Inflammatory macrophage (primary cell): ENCODE data around the gene ABI3BP.
A peak's percentile ranks its signal among the peaks of the same experiment; 100 is the strongest.

Source experiments
- DNase-seq, 2 donors: peaks; one replicate each; pipeline ENCODE4 v3.0.0-alpha.2; 2020 to 2022

Gene ABI3BP

DNA sequence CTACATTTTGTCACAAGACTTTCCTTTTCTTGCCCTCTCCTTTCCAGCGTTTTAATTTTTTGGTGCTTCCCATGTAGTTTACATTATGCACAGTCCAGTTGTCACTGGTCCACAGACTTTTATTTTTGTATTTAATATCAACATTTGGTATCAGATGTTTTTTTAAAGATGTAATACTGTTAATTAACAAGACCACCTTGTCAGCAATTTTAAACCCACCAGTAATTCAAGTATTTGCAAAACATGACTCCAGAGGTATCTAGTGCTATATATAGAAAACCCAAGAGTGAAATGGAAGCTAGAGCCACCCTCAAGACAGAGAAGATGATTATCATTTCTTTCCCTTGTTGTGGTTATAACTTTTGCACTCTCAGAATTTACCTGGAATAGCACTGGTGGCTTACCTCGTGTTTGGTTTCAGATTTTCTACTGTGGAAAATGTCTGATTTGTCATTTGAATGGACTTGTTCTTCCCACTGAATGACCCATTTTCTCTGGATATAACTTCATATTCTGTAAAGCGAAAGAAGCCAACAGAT is 227.7 kb downstream of the ABI3BP start:
- DNase-seq: no peak

DNA sequence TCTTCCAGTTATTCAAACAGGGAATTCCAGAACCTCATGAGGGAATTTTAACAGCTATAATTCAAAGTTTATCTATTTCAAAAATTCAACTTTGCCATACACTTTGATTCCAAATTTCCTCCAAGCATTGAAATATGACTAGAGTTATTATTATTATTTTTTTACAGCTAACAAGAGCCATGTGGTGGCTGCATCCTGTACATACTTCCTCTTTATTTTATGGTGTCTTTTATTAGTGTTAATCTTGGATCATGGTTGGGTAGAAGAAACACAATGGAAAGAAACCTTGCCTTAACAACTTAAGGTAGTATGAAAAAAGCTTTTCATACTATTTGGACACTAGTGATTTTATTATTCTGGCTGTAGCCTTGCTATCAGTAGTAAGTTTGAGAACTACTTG is 231.3 kb downstream of the ABI3BP start:
- DNase-seq: no peak

DNA sequence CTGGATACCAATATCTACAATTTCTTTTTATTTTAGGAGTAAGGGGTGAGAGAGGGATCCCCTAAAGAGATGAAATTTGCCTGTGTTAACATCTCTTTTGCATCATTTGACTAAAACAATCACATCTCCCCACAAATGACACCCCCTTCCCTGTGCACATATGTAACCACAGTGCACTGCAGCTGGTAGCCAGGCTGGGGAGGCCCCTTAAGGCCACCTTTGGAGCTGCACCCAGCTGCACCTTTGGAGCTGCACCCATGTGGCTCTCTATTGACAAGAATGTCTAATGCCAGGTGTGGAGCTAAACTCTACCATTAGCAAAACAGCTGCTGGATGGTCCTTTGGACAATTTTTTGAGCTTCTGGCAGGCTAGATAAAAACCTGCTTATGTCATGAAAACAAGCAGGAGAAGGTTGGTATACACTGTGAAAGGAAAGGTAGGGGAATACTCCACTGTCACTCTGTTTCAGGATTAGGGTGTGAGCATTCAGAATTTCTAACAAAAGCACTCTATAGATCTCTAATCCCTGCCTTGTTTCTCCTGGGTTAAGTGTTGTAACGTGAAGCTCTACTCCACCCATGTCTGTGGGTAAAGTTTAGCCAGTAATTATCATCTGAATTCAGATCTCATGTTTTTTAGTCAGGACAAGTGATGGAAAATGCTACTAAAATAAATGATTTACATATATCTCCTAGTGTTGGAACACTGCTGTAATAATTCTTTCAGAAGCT is 231.8 kb downstream of the ABI3BP start:
- no peak for DNase-seq

DNA sequence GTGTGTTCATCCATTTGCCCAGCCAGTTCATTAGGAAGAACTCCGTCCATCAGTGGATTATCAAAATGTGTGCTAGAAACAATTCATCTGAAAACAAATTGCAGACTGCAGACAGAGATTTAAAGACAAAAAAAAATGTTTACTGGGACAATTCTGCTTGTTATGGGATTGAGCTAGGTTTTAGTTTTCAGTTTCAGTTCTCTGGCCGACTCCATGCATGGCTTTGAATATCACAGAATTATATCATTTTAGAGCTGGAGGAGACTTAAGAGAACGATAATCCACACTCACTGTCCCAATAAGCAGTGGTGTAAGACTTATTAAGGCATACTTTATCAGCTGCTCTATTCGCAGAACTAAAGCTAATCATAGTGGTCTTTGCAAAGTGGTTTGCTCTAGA is 232.8 kb downstream of the ABI3BP start:
- no peak for DNase-seq

DNA sequence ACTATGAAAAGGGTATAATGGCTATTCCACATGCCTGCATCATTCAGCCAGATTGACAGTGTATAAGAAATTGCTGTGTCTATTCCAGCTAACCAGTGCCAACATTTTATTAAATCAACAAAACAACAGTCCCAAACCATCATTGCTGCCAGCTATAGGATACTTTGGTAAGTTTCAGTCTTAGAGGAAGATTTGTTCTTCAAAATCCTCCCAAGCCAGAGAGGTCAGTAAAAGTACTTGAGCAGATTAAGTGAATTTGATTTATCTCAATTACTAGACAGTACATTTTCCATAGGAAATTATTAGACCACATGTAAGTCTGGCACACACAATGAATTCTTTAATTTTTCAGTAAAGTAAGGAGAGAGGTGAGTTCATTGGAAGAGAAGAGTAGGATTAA is 233.3 kb downstream of the ABI3BP start:
- no peak for DNase-seq

DNA sequence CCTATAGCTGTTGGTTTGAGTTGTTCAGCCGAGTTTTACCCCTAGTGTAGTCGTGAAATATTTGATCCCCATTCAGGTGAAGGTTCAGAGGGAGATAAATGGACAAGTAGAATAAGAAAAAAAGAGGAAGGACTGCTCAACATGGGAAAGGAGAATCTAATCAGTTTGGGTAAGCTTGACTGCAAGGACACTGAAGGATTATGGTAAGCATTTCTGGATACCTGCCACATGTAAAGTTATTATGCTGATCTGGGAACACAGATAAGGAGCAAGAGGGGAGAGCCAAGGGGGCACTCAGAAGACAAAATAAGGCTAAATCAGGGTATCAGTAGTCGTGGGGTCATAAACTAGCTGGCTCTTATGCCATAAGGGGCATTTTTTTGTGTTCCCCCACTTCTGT is 234.1 kb downstream of the ABI3BP start:
- DNase-seq: no peak

DNA sequence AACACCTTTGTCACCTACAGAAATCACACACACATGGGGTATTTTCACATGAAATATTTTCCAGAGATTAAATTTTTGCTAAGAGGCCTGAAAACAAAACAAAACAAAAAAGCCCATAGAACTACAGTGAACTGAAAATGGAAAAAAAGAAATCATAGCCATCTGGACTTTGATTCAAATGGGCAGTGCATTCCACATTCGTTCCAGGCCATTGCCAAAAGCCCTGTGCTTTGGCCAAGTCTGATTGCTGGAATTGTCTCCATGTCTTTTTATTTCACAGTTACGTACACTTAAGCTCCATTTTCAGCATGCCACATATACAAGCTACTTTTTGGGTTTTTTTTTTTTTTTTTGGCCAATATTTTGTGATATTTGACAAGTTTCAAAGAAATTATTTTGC is 236.8 kb downstream of the ABI3BP start:
- DNase-seq: no peak

DNA sequence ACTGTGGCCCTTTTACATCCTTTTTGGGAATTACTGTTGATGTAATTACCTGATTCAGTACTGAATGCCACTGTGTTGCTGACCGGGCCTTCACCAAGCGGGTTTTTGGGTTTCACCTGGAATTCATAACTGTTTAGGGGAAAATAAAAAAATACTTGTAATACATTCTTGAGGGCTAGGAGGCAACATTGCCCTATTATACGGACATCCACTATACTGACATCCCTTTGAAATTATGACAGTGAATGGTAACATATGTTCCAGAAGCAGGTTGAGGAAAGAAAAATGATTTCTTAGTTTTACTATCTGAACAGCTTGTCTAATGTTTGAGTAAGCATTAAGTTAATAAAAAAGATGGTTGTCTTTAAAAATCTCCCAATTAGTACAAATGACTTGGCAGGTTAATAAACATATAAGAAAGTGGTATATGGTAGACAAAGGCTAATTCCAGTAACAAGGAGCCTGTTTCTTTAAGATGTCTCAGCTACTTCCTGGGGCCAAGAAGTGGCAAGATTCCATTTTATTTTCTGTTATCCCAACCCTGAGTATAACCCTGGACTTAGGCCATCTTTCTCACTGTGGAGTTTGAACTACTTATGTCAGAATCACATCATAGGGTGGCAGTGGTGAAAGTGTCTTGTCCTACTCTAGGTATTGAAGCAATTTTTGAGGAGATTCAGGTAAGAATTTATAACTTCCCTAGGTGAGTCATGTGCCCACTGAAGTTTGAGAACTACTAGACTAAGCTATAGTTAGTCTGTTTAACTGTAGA is 238.5 kb downstream of the ABI3BP start:
- no peak for DNase-seq

DNA sequence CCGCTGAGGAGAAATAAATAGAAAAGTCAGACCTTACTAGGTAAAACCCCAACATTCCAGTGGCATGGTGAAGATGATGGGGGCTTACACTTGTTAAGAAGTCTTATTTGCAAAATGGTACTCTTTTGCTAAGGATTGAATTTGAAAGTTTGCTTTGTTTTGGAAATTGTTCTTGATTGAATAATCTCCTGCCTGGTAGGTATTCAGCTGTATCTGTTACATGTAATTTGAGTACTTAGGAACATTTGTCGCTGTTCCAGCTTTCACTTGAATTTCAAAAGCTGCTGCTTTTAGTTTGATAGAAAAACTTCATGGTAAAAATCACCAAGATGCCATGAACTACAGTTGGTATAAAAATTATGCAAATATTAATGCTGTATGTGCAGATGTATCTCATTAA is 239.4 kb downstream of the ABI3BP start:
- DNase-seq: no peak

DNA sequence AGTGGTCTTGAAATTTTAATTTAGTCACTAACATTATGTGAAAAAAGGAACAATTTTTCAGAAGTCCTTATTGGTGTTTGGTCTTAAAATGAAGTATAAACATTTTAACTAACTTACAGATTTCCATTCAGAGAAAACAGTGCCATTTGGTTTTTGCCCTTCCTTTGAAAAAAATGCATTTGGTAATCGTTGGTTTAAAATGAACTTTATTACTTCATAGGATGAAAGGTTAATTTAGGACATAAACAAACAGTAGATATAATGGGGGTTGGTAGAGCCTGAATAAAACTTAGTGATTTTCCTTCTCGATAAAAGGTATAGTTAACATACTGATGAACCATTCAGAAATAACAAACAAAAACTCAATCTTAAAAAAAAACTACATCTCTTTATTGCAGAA is 244.3 kb downstream of the ABI3BP start:
- no peak for DNase-seq

DNA sequence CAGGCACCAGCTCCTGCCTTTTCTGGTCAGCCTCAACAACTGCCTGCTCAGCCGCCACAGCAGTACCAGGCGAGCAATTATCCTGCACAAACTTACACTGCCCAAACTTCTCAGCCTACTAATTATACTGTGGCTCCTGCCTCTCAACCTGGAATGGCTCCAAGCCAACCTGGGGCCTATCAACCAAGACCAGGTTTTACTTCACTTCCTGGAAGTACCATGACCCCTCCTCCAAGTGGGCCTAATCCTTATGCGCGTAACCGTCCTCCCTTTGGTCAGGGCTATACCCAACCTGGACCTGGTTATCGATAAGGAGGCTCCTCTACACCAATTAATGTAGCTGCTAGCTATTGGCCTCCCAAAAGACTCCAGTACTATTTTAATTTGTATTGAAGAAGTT is 245.0 kb downstream of the ABI3BP start:
- DNase-seq: no peak

DNA sequence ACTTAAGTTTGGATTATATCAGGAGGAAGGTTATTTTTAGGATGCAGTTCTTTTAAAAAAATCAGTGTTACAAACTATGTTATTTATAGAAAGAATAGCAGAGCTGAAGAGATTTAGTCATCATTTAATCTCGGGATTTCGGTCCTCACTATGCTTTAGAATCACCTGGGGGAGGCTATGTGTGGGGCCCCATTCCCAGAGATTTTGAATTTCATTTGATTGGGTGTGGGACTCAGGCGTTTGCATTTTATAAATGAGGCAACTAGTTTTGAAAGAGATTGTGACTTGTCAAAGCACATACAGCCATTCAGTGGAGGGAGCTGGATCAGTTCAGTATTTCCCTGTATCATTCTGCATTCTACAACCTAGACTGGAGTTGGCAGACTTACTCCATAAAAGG is 247.1 kb downstream of the ABI3BP start:
- no peak for DNase-seq

DNA sequence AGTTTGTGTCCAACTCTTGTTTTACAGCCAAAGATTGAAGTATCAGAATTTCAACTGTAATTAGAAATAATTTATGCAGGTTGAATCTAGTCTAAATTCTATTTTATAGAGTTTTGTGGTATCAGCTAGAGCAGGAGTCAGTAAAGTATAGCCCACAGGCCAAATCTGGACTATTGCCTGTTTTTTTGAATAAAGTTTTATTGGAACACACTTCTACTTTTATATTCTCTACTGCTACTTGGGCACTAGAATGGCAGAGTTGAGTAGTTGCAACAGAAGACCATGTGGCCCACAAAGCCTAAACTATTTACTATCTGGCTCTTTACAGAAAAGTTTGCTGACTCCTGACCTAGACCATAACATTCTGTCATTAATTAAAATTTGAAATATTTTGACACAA is 247.6 kb downstream of the ABI3BP start:
- no peak for DNase-seq

DNA sequence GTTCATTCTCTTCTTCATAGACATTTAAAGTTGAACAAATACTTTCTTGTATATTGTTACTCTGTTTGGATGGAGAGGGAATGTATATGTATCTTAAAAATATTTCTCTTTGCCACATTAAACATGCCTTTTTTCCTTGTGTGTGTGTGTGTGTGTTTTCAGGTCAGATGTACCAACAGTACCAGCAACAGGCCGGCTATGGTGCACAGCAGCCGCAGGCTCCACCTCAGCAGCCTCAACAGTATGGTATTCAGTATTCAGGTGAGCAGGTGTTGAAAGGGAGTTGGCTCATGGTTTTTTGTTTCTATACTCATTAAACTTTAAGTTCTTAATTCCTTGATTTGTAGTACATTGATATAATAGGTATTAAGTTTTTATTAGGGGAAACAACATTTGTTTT is 248.6 kb downstream of the ABI3BP start:
- no peak for DNase-seq

DNA sequence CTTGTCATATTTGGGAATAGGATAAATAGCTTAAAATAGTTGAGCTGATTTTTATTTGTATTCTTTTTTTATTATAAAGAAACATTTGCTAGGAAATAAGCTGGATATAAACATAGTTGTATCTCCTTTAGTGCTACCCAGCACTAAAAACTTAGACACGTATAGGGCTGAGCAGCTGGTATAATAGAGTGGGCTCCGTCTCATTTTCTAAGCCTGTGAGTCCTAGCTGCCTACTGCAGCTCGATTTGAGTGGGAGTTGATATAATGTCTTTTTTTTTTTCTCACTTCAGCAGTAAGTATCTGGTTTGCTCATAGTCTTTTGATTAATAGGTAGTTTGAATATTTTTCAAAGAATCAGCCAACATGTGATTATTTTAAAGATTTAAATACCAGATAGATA is 249.7 kb downstream of the ABI3BP start:
- no peak for DNase-seq

DNA sequence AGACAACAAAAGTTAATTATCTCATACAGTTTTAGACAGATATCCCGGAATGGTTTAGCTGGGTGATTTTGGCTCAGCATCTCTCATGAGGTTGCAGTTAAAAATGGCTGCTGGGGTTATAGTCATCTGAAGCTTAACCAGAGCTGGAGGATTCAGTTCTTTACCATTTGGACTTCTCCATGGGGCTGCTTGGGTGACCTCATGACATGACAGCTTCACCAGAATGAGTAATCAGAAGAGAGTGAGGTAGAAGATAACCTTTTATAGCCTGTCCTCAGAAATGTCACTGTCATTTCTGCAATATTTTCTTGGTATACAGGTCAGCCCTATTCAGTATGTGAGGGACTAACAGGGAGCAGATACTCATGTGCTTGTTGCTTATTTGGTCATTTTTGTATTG is 253.0 kb downstream of the ABI3BP start:
- DNase-seq: peak in 1 of 2 donors; percentile 2

DNA sequence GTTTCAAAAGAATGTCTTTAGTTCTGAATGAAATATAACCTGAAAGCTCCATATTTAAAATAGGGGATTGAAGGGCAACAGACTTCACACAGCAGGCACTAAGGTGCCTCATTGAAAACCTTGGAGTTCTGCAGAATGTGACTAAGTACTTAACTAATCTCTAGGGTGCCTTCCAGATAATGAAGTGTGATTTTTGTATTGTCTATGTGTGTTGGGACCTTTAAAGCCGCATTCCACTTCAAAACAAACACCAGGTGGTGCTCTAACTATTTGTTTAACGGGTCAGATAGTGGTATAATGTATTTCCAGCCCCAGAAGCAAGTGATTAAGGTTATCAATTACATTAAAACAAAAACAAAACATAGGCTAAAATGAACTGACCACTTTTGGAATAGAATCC is 255.9 kb downstream of the ABI3BP start:
- peak in 1 of 2 donors; percentile 8 for DNase-seq

DNA sequence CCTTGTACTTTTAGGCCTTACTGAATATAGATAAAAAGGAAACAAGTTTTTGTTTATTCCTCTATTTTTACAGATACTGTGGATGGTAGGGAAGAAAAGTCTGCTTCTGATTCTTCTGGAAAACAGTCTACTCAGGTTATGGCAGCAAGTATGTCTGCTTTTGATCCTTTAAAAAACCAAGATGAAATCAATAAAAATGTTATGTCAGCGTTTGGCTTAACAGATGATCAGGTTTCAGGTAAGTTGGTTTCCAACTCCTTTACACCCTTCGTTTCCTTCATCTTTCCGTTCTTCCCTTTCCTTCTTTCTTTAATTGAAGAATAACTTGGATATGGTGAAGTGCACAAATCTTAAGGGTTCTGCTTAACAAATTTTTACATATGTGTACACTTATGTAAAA is 260.8 kb downstream of the ABI3BP start:
- DNase-seq: no peak

DNA sequence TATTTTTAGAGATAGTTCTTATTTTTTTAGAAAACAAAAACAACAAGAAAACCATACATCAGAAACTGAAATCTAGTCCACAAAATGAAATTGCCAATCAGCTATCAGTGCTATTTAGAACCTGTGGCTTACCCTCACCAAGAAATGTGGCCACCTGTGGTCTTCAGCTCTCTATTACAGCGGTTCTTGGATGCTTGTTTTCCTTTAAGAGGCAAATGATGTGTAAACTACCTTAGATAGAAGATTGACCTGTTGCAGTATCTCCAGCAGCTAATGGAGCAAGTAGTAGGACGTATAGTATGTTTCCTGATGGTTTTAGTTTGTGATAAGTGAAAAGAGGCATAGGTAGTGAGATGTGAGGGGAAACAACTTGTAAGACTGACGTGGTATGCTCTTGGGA is 262.7 kb downstream of the ABI3BP start:
- DNase-seq: no peak

DNA sequence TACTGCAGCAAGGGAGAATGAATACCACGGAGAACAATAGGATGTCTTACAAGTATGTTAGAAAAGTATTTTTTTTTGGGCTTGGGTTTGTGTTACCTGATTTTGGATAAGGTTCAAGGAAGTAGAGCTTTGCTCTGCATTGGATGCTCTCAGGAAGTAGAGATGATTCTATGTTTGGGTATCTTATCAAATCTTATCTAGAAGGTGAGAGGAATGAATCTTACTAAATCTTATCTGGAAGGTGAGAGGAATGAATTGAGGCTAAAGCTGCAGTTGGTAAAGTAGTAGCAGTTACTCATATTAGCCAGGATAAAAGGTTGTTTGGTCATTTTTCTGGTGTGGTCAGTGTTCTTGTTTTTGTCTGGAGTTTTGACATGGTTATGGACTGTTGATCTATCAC is 266.5 kb downstream of the ABI3BP start:
- DNase-seq: no peak

DNA sequence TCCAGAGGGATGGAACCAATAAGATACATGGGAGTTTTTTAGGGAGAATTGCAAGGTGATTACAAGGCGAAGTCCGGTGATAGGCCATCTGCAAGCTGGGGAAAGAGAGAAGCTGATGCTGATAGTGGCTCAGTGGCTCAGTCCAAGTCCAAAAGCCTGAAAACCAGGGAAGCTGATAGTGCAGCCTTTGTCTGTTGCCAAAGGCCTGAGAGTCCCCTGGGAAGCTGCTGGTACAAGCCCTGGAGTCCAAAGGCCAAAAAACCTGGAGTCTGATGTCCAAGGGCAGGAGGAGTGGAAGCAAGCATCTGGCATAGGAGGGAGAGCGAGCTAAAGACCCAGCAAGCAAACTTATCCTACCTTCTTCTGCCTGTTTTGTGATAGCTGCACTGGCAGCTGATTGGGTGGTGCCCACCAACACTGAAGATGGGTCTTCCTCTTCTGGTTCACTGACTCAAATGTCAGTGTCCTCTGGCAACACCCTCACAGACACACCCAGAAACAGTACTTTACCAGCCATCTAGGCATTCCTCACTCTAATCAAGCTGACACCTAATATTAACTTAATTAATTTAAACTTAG is 267.2 kb downstream of the ABI3BP start:
- no peak for DNase-seq

DNA sequence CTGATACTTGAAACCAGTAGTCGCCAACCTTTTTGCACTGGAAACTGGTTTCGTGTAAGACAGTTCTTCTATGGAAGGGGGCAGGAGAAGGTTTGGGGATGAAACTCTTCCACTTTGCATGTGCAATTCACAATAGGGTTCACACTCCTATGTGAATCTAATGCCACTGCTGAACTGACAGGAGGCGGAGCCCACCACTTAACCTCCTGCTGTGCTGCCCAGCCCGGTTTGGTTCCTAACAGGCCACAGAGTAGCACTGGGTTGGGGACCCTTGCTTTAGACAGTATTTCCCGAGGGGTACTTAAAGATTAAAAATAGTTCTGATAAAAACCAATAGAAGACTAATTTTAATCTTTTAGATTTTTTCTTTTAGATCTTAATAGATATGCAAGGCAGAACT is 272.8 kb downstream of the ABI3BP start:
- no peak for DNase-seq

DNA sequence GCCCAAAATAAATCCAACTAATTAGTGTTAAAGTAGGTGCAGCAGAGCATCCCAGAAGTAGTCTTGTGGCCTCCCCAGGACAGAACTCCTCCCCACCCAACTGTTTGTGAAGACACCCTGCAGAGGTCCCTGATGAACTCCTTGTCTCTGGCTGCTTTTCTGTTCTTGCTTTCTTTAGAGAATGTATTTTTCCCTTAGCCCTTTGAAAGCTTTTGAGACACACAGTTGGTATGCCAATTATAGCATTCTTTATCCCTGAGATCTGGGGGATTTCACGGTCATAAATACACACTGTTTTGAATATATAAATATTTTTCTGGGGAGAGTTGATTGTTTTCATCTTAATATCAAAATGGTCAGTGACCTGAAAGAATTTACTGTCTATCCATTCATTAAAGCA is 274.1 kb downstream of the ABI3BP start:
- no peak for DNase-seq
